ENCODE data around the gene STK32B.

- TF ChIP-seq ZNF274 (IDR thresholded peaks at IDR 0.05; ENCODE audit: borderline replicate concordance, extremely low read depth, low read length) (no peak), CTCF (IDR thresholded peaks at IDR 0.05; ENCODE audit: control extremely low read depth in 1 of 3, insufficient read depth in 1 of 3, low read depth in 1 of 3, low read length in 3 of 3) (no peak), PHF8 (conservative IDR thresholded peaks at IDR 0.05; ENCODE audit: low read depth, low read length) (0 out of 2 replicates have a peak, but pooled peaks have one; percentile 29), TBP (IDR thresholded peaks at IDR 0.05; ENCODE audit: low read depth, low read length) (no peak), POLR2A (IDR thresholded peaks at IDR 0.05; ENCODE audit: control extremely low read depth in 1 of 2, low read depth in 2 of 2, low read length in 2 of 2) (no peak), HDAC6 (IDR thresholded peaks at IDR 0.05; ENCODE audit: low read depth, low read length) (no peak), TAF1 (IDR thresholded peaks at IDR 0.05; ENCODE audit: low read depth, low read length) (no peak), GABPA (IDR thresholded peaks at IDR 0.05; ENCODE audit: borderline replicate concordance, insufficient read depth, low read length) (no peak), SP2 (IDR thresholded peaks at IDR 0.05; ENCODE audit: low read length) (no peak)
Observed at GRCh38 chr4:5019274-5019673, 32.0 kb upstream of the STK32B start, which contains the start of gene CYTL1.

All from H1 (cell line).